NB4 (cell line): Measurements from ENCODE around the gene RABGGTA.
A peak's percentile ranks its signal among the peaks of the same experiment; 100 is the strongest.
"Not testable (repeated sequence)": the region's sequence is repeated elsewhere in the genome, so short reads cannot be mapped to it uniquely, and the experiment has no call there.

ENCODE experiments used
- DNase-seq: peaks from one replicate; pipeline ENCODE4 v3.0.0; 2010; ENCODE audit warnings: low read depth
- H3K4me3 ChIP-seq: one replicate; pipeline ENCODE4 v1.5.1; 2011; ENCODE audit warnings: mild to moderate bottlenecking, low read depth, low read length, moderate library complexity
- MYC ChIP-seq: IDR thresholded peaks from 2 replicates; pipeline ENCODE4 v1.6.1; 2011; ENCODE audit warnings: low read depth, low read length
- POLR2A ChIP-seq: IDR thresholded peaks from 2 replicates; pipeline ENCODE4 v1.6.1; 2011; ENCODE audit warnings: mild to moderate bottlenecking; ENCODE audit not compliant: insufficient read length; ENCODE audit errors: extremely low read depth
- TF ChIP-seq, protein P1 (sequence below): IDR thresholded peaks from one replicate; pipeline ENCODE4 v1.5.1; 2012; ENCODE audit warnings: low read depth, low read length
- TF ChIP-seq, protein P2 (sequence below): IDR thresholded peaks from 2 replicates; pipeline ENCODE4 v1.6.1; 2011; ENCODE audit warnings: low read depth, low read length

Gene RABGGTA

GRCh38 chr14:24232121-24232644 lies 39.2 kb downstream of the RABGGTA start, which contains the start of gene NEDD8:
TSS of gene NEDD8 (minus strand) at chr14:24232367. CDS start at chr14:24232267, 100 bp downstream.
- TF ChIP-seq POLR2A: peak; percentile 71
- TF ChIP-seq, protein P1, sequence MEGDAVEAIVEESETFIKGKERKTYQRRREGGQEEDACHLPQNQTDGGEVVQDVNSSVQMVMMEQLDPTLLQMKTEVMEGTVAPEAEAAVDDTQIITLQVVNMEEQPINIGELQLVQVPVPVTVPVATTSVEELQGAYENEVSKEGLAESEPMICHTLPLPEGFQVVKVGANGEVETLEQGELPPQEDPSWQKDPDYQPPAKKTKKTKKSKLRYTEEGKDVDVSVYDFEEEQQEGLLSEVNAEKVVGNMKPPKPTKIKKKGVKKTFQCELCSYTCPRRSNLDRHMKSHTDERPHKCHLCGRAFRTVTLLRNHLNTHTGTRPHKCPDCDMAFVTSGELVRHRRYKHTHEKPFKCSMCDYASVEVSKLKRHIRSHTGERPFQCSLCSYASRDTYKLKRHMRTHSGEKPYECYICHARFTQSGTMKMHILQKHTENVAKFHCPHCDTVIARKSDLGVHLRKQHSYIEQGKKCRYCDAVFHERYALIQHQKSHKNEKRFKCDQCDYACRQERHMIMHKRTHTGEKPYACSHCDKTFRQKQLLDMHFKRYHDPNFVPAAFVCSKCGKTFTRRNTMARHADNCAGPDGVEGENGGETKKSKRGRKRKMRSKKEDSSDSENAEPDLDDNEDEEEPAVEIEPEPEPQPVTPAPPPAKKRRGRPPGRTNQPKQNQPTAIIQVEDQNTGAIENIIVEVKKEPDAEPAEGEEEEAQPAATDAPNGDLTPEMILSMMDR: no peak
- H3K4me3 ChIP-seq: peak within 1 kb of the TSS; percentile 84
- DNase-seq: peak; percentile 97

GRCh38 chr14:24231263-24232120 lies 39.9 kb downstream of the RABGGTA start:
- DNase-seq: peak; percentile 30
- TF ChIP-seq, protein P1: no peak
- TF ChIP-seq MYC (no peak), POLR2A (no peak)

DNA sequence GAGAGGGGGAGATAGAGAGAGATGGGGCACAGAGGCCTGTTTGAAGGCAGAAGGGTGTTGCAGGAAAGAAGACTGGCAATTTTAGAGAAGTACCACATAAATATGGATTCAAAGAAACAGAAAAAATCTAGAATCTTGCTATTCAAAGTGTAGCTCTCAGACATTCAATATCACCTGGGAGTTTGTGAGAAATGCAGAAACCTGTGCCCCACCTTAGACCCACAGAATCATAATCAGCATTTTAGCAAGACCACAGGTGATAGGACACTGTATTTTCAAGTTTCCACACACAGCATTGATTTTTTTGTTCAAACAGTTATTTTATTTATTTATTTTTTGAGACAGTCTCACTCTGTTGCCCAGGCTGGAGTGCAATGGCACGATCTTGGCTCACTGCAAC lies 42.5 kb downstream of the RABGGTA start:
- TF ChIP-seq MYC: no peak
- DNase-seq: no peak
- no peak overlapping the region for H3K4me3 ChIP-seq

More at GRCh38 chr14:24231263-24232120, 39.9 kb downstream of the RABGGTA start:
- H3K4me3 ChIP-seq: peak overlapping the region; percentile 84

GRCh38 chr14:24226473-24226872 lies 44.9 kb downstream of the RABGGTA start:
- TF ChIP-seq POLR2A (no peak), MYC (no peak)
- TF ChIP-seq, protein P2, sequence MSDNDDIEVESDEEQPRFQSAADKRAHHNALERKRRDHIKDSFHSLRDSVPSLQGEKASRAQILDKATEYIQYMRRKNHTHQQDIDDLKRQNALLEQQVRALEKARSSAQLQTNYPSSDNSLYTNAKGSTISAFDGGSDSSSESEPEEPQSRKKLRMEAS: no peak
- TF ChIP-seq, protein P1: no peak

DNA sequence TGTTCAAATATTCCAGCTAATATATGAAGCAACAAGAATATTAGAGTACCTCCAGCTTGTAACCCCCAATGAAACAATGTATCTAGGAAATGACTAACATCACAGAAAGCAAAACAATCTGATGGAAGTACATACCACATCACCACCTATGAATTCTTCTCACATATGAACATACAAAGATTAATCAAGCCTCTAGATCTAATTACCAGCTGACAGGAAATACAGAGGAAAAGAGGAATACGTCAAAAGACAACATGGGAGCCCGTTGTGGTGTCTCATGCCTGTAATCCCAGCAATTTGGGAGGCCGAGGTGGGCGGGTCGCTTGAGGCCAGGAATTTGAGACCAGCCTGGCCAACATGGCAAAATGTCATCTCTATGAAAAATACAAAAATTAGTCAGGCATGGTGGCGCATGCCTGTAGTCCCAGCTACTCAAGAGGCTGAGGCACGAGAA lies 46.8 kb downstream of the RABGGTA start:
- TF ChIP-seq, protein P1: no peak
- no peak for TF ChIP-seq MYC
- no peak for TF ChIP-seq POLR2A
- TF ChIP-seq, protein P2: no peak
- no peak for DNase-seq

More at GRCh38 chr14:24226473-24226872, 44.9 kb downstream of the RABGGTA start:
- no peak for DNase-seq
- no peak overlapping the region for H3K4me3 ChIP-seq

DNA sequence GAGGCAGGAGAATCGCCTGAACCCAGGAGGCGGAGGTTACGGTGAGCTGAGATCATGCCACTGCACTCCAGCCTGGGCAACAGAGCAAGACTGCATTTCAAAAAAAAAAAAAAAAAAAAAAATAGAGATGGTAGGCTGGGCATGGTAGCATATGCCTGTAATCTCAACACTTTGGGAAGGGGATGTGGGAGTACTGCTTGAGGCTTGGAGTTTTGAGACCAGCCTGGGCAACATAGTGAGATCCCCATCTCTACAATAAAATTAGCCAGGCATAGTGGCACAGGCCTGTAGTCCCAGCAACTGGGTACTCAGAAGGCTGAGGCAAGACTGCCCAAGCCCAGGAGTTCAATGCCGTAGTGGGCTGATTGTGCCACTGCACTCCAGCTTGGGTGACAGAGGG lies 48.4 kb downstream of the RABGGTA start:
- H3K4me3 ChIP-seq, DNase-seq: not testable (repeated sequence)

More for the DNA sequence above, 46.8 kb downstream of the RABGGTA start:
- H3K4me3 ChIP-seq: no peak overlapping the region

- TF ChIP-seq, protein P2: no peak
- TF ChIP-seq POLR2A: no peak
- TF ChIP-seq, protein P1: no peak
- no peak for TF ChIP-seq MYC
- H3K4me3 ChIP-seq: no peak overlapping the region
- no peak for DNase-seq
Measured at GRCh38 chr14:24219521-24219920, 51.9 kb downstream of the RABGGTA start.
